ENCODE results near the gene KRTAP9-4. TPM values are rescaled to one million over a fixed set of nuclear protein-coding genes. Genes with fewer than 3 reads are reported as not detected.

The KRTAP9-4 gene
- total RNA-seq, 5 donors from 2014 or later (not counting 1 experiment from before 2014, with no cell fraction given) = not detected

GRCh38 chr17:41296846-41297245 lies 47.4 kb downstream of the KRTAP9-4 start:
- H3K4me3 Mint-ChIP-seq = no peak overlapping the region
- H3K36me3 ChIP-seq (ENCODE audit: control insufficient read depth in 2 of 2, extremely low read depth in 1 of 2, insufficient read depth in 1 of 2, low read length in 1 of 2) = no peaks in the 10 kb centered on the region
- H3K27me3 ChIP-seq (replicated peaks in 1 of 2; ENCODE audit: control insufficient read depth in 2 of 2, extremely low read depth in 1 of 2, insufficient read depth in 2 of 2, low read length in 1 of 2) = peaks cover 0 to 7% of the 10 kb centered on the region in 2 experiments
- no peak overlapping the region for H3K27ac ChIP-seq (ENCODE audit: low read length)
- H3K27ac Mint-ChIP-seq = no peak overlapping the region
- no peak for ATAC-seq (replicated peaks in 1 of 4)
- no peak overlapping the region for H3K4me3 ChIP-seq (ENCODE audit: control insufficient read depth in 1 of 2, extremely low read depth in 1 of 2, low read length in 1 of 2)
- H3K9me3 ChIP-seq = no peaks in the 10 kb centered on the region
- CTCF ChIA-PET = no interaction called here
- peaks cover 3% of the 10 kb centered on the region for H3K36me3 Mint-ChIP-seq
- peaks cover 9 to 12% (median 9%) of the 10 kb centered on the region in 3 donors for H3K4me1 Mint-ChIP-seq
- peaks cover 0 to 9% (median 5%) of the 10 kb centered on the region in 3 donors for H3K9me3 Mint-ChIP-seq
- peaks cover 0 to 4% of the 10 kb centered on the region in 2 experiments for H3K4me1 ChIP-seq (ENCODE audit: control insufficient read depth in 1 of 2, extremely low read depth in 1 of 2, insufficient read depth in 2 of 2, low read length in 2 of 2)
- POLR2A ChIA-PET = no interaction called here
- no CpG with 5 or more reads among the region's 1 CpG for WGBS (ENCODE audit: insufficient coverage)
- no peak for DNase-seq
- H3K27me3 Mint-ChIP-seq = peaks cover 0 to 4% of the 10 kb centered on the region in 2 donors

GRCh38 chr17:41298458-41299135 lies 49.1 kb downstream of the KRTAP9-4 start:
- ATAC-seq (replicated peaks in 1 of 4) (no peak), DNase-seq (no peak)
- CTCF ChIA-PET = no interaction called here
- Histone ChIP-seq H3K9me3 (no peaks in the 10 kb centered on the region), H3K27me3 (replicated peaks in 1 of 2; ENCODE audit: control insufficient read depth in 2 of 2, extremely low read depth in 1 of 2, insufficient read depth in 2 of 2, low read length in 1 of 2) (peaks cover 0 to 7% of the 10 kb centered on the region in 2 experiments), H3K36me3 (ENCODE audit: control insufficient read depth in 2 of 2, extremely low read depth in 1 of 2, insufficient read depth in 1 of 2, low read length in 1 of 2) (no peaks in the 10 kb centered on the region), H3K4me3 (ENCODE audit: control insufficient read depth in 1 of 2, extremely low read depth in 1 of 2, low read length in 1 of 2) (no peak overlapping the region), H3K4me1 (ENCODE audit: control insufficient read depth in 1 of 2, extremely low read depth in 1 of 2, insufficient read depth in 2 of 2, low read length in 2 of 2) (peaks cover 0 to 6% of the 10 kb centered on the region in 2 experiments), H3K27ac (ENCODE audit: low read length) (no peak overlapping the region)
- POLR2A ChIA-PET = no interaction called here
- 91% methylated on average over 10 of the region's 20 CpGs for WGBS (ENCODE audit: insufficient coverage)
- Mint-ChIP-seq H3K4me3 (no peak overlapping the region), H3K9me3 (peaks cover 0 to 9% (median 5%) of the 10 kb centered on the region in 3 donors), H3K4me1 (peaks cover 12 to 15% (median 12%) of the 10 kb centered on the region in 3 donors), H3K36me3 (peaks cover 3% of the 10 kb centered on the region), H3K27me3 (no peaks in the 10 kb centered on the region), H3K27ac (no peak overlapping the region)

Other genes with a start within 250 kb of the KRTAP9-4 start
- not detected for gene KRTAP3-2, start 249.8 kb upstream of the KRTAP9-4 start, total RNA-seq
- not detected for gene KRTAP3-1, start 240.6 kb upstream of the KRTAP9-4 start, total RNA-seq
- not detected for gene KRTAP1-5, start 222.5 kb upstream of the KRTAP9-4 start, total RNA-seq
- gene KRTAP1-4, start 219.5 kb upstream of the KRTAP9-4 start, total RNA-seq = not detected
- not detected for gene KRTAP1-3, start 214.8 kb upstream of the KRTAP9-4 start, total RNA-seq
- not detected for gene KRTAP1-1, start 208.2 kb upstream of the KRTAP9-4 start, total RNA-seq
- not detected for gene KRTAP2-1, start 202.4 kb upstream of the KRTAP9-4 start, total RNA-seq
- gene KRTAP2-2, start 194.5 kb upstream of the KRTAP9-4 start, total RNA-seq = not detected
- not detected for gene KRTAP2-3, start 189.6 kb upstream of the KRTAP9-4 start, total RNA-seq
- gene KRTAP2-4, start 183.8 kb upstream of the KRTAP9-4 start, total RNA-seq = not detected
- not detected for gene KRTAP4-7, start 165.5 kb upstream of the KRTAP9-4 start, total RNA-seq
- not detected for gene KRTAP4-8, start 151.5 kb upstream of the KRTAP9-4 start, total RNA-seq
- gene KRTAP4-16, start 147.5 kb upstream of the KRTAP9-4 start, total RNA-seq = not detected
- gene KRTAP4-9, start 144.3 kb upstream of the KRTAP9-4 start, total RNA-seq = not detected
- gene KRTAP4-11, start 131.3 kb upstream of the KRTAP9-4 start, total RNA-seq = not detected
- gene KRTAP4-12, start 125.5 kb upstream of the KRTAP9-4 start, total RNA-seq = not detected
- gene KRTAP4-6, start 109.1 kb upstream of the KRTAP9-4 start, total RNA-seq = not detected
- not detected for gene KRTAP4-5, start 99.9 kb upstream of the KRTAP9-4 start, total RNA-seq
- not detected for gene KRTAP4-4, start 88.9 kb upstream of the KRTAP9-4 start, total RNA-seq
- not detected for gene KRTAP4-3, start 81.5 kb upstream of the KRTAP9-4 start, total RNA-seq
- not detected for gene KRTAP4-2, start 71.5 kb upstream of the KRTAP9-4 start, total RNA-seq
- not detected for gene KRTAP4-1, start 64.8 kb upstream of the KRTAP9-4 start, total RNA-seq
- not detected for gene KRTAP9-1, start 59.8 kb upstream of the KRTAP9-4 start, total RNA-seq
- gene KRTAP9-2, start 23.0 kb upstream of the KRTAP9-4 start, total RNA-seq = not detected
- gene KRTAP9-3, start 17.2 kb upstream of the KRTAP9-4 start, total RNA-seq = not detected
- not detected for gene KRTAP9-8, start 11.7 kb upstream of the KRTAP9-4 start, total RNA-seq
- gene KRTAP9-9, start 5.7 kb downstream of the KRTAP9-4 start, total RNA-seq = not detected
- not detected for gene KRTAP9-6, start 15.7 kb downstream of the KRTAP9-4 start, total RNA-seq
- gene KRTAP9-7, start 26.0 kb downstream of the KRTAP9-4 start, total RNA-seq = not detected
- gene KRTAP29-1, start 53.2 kb downstream of the KRTAP9-4 start, total RNA-seq = under 1 TPM in 2 of 5 donors, not detected in 3; 0.43 to 0.84 TPM
- gene KRTAP16-1, start 59.6 kb downstream of the KRTAP9-4 start, total RNA-seq = 1 to 10 TPM in 1 of 5 donors, under 1 TPM in 3, not detected in 1; 0.16 to 1.1 (median 0.45) TPM
- gene KRTAP17-1, start 66.0 kb downstream of the KRTAP9-4 start, total RNA-seq = not detected
- not detected for gene KRT33A, start 101.1 kb downstream of the KRTAP9-4 start, total RNA-seq
- not detected for gene KRT33B, start 120.1 kb downstream of the KRTAP9-4 start, total RNA-seq
- gene KRT34, start 132.6 kb downstream of the KRTAP9-4 start, total RNA-seq = not detected
- gene KRT31, start 147.9 kb downstream of the KRTAP9-4 start, total RNA-seq = not detected
- gene KRT37, start 174.9 kb downstream of the KRTAP9-4 start, total RNA-seq = not detected
- gene KRT38, start 191.3 kb downstream of the KRTAP9-4 start, total RNA-seq = not detected
- gene KRT32, start 217.7 kb downstream of the KRTAP9-4 start, total RNA-seq = not detected
- gene KRT35, start 231.5 kb downstream of the KRTAP9-4 start, total RNA-seq = not detected
- gene KRT36, start 240.2 kb downstream of the KRTAP9-4 start, total RNA-seq = not detected